NCI-H526 treated with DMSO at 0.1 percent for 48 hours (cell line): ENCODE results near the gene SLC45A2.
"Not testable (repeated sequence)": the region's sequence is repeated elsewhere in the genome, so short reads cannot be mapped to it uniquely, and the experiment has no call there.

Experiments
- DNase-seq: peaks from one replicate; lab custom pipeline; 2025; lab: John Stamatoyannopoulos, UW

Gene SLC45A2, protein sequence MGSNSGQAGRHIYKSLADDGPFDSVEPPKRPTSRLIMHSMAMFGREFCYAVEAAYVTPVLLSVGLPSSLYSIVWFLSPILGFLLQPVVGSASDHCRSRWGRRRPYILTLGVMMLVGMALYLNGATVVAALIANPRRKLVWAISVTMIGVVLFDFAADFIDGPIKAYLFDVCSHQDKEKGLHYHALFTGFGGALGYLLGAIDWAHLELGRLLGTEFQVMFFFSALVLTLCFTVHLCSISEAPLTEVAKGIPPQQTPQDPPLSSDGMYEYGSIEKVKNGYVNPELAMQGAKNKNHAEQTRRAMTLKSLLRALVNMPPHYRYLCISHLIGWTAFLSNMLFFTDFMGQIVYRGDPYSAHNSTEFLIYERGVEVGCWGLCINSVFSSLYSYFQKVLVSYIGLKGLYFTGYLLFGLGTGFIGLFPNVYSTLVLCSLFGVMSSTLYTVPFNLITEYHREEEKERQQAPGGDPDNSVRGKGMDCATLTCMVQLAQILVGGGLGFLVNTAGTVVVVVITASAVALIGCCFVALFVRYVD

DNA sequence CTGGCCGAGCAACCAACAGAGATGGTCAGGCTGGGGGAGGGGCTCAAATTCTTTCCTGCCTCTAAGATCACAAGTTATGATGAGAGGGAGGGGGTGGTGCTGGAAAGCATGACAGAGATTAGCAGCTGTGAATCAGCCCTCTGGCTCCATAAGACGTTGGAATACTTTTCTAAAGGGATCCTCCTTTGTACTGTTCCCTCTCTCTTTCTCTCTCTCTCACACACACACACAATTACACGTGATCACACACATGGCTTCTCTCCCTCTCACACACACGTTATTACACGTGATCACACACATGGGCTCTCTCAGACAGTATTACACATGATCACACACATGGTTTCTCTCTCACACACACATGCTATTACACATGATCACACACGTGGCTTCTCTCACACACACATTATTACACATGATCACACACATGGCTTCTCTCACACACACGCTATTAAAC is at the start of gene SLC45A2:
TSS of gene SLC45A2 (minus strand) at position 23 of the 454 bp plus-strand sequence. CDS start 110 bp downstream, outside the sequence.
- DNase-seq = no peak

DNA sequence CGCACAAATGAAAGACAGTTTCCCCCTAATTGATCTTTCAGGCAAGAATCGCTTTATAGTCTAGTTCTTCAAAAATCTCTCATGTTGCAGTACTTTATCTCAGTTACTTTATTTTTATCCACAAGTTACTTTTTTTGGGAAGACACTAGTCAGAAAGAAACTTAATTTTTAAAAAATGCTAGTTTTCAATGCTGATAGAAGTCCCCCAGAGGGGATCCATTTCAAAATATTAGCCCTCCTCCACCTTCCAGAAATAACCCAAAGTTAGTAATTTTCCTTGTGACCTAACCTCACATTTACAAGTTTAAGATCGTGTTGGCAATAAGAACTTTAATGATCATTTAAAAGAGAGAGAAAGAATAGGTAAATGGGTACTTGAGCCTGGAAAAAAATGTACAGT is 47.5 kb upstream of the SLC45A2 start:
- DNase-seq = no peak

- DNase-seq = no peak
Measured at GRCh38 chr5:34031117-34031516, 46.6 kb upstream of the SLC45A2 start.

DNA sequence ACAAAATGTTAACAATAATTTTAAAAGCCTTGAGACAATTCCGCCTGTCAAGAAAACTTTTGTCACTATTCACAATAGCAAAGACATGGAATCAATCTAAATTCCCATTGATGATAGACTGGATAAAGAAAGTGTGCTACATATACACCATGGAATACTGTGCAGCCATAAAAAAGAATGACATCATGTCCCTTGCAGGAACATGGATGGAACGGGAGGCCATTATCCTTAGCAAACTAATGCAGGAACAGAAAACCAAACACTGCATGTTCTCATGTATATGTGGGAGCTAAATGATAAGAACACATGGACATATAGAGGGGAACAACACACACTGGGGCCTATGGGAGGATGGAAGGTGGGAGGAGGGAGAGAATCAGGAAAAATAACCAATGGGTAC is 46.1 kb upstream of the SLC45A2 start:
- not testable (repeated sequence) for DNase-seq

DNA sequence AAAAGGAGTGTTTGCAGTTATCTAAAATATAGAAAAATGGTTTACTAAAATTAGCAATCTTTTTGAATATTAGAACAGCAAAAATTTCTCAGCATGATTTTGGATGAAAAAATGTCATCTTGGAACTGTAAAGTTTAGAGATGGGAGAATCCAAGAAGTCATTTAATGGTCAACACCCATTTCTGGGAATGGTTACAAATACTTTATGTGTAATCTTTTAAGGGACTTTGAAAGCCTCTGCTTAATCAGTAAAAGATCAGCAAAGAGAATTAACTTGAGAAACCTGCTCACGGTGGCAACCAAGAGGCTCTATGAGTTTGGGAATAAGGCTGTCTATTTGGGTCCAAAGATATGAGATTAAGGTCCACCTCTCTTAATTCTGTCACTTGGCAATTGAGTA is 45.6 kb upstream of the SLC45A2 start:
- no peak for DNase-seq

- DNase-seq = no peak
Measured at GRCh38 chr5:34028349-34028748, 43.9 kb upstream of the SLC45A2 start.

DNA sequence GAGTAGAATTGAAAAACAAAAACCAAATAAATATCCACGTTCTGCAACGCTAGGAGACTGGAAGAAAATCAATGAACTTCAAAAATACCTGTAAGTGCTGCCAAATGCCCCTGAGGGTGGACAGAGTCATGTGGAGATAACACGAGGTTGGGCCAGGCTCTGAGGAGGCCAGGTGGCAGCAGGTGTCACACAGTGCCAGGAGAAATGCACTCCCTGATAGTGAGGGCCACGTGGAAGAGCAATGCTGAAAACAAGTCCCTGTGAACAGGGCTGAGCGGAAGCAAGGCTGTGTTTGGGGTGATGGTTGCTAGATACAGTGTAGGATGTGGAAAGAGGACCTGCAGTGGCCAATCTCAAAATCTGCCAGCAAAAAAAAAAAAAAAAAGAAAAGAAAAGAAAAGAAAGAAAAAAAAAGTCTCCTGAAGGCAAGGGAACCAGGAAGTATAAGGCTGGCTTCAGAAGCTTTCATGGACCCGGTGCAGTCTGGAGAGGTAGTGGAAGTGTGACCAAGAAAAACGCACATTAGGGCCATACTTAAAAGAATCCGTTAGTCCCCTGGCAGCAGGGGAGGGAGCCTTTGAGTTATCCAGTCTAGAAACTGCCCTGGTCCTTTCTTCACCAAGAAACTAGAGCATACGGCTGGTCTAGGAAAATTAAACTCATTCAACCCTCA is 41.7 kb upstream of the SLC45A2 start:
- no peak for DNase-seq

DNA sequence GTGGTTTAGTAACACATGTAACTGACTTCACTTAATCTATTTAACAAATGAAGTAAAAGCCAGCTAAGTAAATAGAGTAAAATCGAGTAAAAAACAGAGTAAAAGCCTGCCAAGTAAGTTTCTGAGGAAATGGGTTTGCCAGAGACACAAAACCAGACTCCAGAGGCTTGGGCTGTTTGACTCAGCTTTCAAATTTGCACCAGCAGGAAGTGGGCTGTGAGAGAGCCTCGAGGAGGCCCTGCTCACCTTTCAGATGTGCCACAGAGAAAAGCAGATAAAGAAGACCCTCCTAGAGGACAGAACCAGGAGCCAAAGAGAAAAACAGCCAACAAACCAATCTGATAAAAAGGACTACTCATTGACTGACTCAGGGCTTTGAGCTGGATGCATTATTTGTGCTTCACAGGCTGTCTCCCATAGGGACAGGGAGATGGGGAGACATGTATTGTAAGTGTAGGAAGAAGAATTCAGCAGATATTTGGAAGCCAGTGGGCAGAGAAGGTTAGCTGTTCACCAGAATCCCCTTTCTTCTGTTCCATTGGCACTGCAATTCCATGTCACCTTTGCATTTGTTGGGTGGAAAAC is 37.7 kb upstream of the SLC45A2 start:
- DNase-seq = no peak

GRCh38 chr5:34021334-34021733 is 36.8 kb upstream of the SLC45A2 start:
- DNase-seq = no peak

DNA sequence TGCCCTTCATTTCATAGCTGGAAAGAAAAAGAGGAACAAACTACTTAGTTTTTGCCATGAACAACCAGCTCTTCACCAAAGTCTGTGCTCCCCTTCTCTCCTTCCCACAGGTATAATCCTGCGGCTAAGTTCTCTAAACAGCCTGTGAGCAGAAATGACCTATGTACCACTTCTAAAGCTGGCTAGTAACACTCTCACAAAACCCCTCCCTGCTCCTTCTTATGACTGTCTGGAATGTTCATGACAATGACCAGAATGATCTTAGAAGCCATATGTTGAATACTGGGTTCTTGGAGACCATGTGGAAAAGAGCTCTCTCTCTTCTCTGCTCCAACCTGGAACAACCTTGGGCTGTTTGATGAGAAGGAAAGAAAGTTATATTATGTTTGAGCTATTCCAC is 36.2 kb upstream of the SLC45A2 start:
- DNase-seq = no peak

GRCh38 chr5:34017254-34017653 is 32.8 kb upstream of the SLC45A2 start:
- DNase-seq = no peak

DNA sequence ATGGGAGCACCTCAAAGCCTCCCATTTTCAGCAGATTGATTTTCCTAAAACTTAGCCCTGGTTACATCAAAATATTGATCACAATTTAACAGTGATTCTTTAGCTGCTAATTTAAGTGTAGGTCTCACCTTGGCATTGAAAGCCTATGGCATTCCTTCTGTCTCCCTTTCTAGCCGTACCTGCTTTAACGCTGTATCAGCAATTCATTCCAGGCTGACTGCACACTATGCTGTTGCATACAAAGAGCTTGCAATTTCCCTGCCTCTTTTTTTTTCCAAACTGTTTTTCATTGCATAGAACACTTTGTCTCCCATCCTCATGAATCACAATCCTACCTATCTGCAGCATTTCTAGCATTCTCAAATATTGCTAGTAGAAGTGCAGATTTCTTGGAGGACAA is 32.3 kb upstream of the SLC45A2 start:
- no peak for DNase-seq

DNA sequence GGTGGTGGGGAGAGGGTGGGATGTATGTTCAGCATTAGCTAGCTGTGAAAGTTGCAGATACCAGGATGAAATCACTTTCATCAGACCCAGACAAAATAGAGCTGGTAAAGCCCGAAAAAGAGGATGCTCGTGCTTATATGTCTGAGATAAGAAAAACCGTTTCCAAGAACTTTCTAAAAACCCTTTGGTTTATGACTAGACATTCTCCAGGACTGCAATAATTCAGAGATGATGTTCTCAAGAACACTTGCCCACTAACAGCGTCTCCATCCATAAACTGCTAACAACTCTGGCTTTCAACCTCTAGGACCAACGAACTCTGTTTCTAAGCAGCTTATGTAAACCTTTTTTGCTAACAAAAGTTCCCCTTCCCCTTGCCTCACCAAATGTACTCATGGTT is 31.7 kb upstream of the SLC45A2 start:
- DNase-seq = no peak

- no peak for DNase-seq
Measured at GRCh38 chr5:34015120-34015822, 30.8 kb upstream of the SLC45A2 start.

GRCh38 chr5:34014626-34015025 is 30.1 kb upstream of the SLC45A2 start:
- DNase-seq = no peak

DNA sequence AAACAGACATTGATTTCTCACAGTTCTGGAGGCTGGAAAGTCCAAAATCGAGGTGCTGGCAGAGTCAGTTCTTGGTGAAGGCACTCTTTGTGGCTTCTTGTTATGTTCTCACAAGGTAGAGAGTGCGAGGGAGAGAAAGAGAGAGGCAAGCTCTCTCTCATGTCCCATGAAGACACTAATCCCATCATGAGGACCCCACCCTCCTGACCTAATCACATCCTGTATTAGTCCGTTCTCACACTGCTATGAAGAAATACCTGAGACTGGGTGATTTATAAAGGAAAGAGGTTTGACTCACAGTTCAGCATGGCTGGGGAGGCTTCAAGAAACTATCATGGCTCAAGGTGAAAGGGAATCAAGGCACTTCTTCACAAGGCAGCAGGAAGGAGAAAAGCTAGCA is 29.1 kb upstream of the SLC45A2 start:
- no peak for DNase-seq

DNA sequence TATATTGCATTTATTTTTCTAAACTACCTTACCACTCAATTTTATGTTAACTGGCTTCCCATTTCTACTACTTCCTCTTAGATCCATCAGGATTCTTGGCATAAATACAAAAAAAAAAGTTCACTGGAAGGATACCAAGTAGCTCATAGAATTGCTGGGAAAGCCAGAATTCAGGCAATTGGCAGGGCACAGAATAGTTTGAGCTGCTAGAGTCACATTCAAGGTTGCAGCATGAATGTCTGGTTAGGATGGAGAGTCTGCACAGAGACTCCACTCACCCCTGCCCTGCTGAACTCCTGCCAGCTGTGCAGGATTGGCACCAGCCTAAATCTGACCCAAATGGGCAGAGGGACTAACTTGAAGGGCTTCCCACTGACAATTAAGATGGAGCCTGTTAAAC is 28.3 kb upstream of the SLC45A2 start:
- no peak for DNase-seq

GRCh38 chr5:34011536-34011935 is 27.0 kb upstream of the SLC45A2 start:
- no peak for DNase-seq

- DNase-seq = peak; percentile 39
Measured at GRCh38 chr5:34010146-34010545, 25.7 kb upstream of the SLC45A2 start.

GRCh38 chr5:34009610-34010009 is 25.1 kb upstream of the SLC45A2 start:
- peak; percentile 91 for DNase-seq

DNA sequence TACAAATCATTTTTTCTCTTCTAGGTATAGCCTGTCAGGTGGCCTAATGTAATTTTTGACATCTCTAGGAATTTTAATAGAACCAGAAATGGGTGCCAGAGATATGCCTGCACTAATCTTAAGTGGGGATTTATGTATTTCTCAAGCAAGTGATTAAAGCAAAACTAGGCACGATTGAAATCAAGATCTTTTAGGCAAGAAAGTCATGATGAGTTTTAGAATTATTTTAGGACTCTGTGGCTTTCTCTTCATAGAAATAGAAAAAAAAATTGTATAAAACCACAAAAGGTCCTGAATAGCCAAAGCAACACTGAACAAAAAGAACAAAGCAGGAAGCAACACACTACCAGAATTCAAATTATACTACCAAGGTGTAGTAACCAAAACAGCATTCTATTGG is 24.3 kb upstream of the SLC45A2 start:
- peak; percentile 45 for DNase-seq
